ENCODE measurements around the gene USP17L22. TPM values are rescaled to one million over a fixed set of nuclear protein-coding genes. Genes with fewer than 3 reads are reported as not detected.
"Not testable (repeated sequence)": the region's sequence is repeated elsewhere in the genome, so short reads cannot be mapped to it uniquely, and the experiment has no call there.

Gene USP17L22
- polyA plus RNA-seq, 3 donors, result not detected

DNA sequence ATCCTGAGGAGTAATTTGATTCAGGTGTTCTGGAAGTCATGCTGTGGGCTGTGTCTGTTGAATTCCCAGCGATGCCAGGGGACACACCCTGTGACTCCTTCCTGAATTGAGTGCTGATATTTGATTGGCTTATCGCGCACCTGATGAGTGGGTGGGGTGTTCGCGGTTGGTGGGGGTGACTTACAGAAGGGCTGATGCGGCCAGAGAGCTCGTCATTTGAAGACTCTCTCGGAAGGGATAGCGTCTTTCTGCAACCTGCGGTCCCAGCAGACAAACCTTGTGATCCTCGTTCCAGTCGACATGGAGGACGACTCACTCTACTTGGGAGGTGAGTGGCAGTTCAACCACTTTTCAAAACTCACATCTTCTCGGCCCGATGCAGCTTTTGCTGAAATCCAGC, 33.3 kb upstream of the USP17L22 start, which contains the start of gene USP17L15:
USP17L15 (plus strand) TSS at position 301 of the 400 bp plus-strand sequence; CDS start at position 301, 0 bp downstream.
- H3K4me1 Mint-ChIP-seq; H3K36me3 ChIP-seq (replicated peaks in 1 of 2; ENCODE audit: control insufficient read depth in 1 of 2, insufficient read depth in 2 of 2, low read length in 2 of 2); H3K9ac ChIP-seq (ENCODE audit: insufficient read depth, low read length, poor library complexity, severe bottlenecking); DNase-seq; intact Hi-C loops (cut with micrococcal nuclease); H3K36me3 Mint-ChIP-seq; H3K27me3 ChIP-seq (ENCODE audit: control insufficient read depth in 2 of 2, insufficient read depth in 2 of 2, low read length in 2 of 2); H3K9me3 Mint-ChIP-seq; H3K4me2 ChIP-seq (replicated peaks; ENCODE audit: extremely low read depth, low read length, poor library complexity, severe bottlenecking); H3K4me1 ChIP-seq (ENCODE audit: control insufficient read depth in 1 of 2, insufficient read depth in 2 of 2, low read length in 2 of 2); H3K9me3 ChIP-seq (replicated peaks in 1 of 2; ENCODE audit: control insufficient read depth in 1 of 2, insufficient read depth in 1 of 2, low read length in 2 of 2); H3K4me3 ChIP-seq (replicated peaks in 1 of 3; ENCODE audit: low read depth in 2 of 3, low read length in 3 of 3); H3K27ac ChIP-seq (ENCODE audit: low read depth in 1 of 2, low read length in 2 of 2); H3K27ac Mint-ChIP-seq; H2AFZ ChIP-seq (ENCODE audit: insufficient read depth, low read depth, low read length, poor library complexity, severe bottlenecking); H3K79me2 ChIP-seq (ENCODE audit: insufficient read depth, low read length); H4K20me1 ChIP-seq (ENCODE audit: insufficient read depth, low read length); H3K27me3 Mint-ChIP-seq (ENCODE audit: low read depth in 3 of 3); H3K4me3 Mint-ChIP-seq: not testable (repeated sequence)
- no CpG with 5 or more reads among the region's 15 CpGs for WGBS (ENCODE audit: insufficient coverage)

DNA sequence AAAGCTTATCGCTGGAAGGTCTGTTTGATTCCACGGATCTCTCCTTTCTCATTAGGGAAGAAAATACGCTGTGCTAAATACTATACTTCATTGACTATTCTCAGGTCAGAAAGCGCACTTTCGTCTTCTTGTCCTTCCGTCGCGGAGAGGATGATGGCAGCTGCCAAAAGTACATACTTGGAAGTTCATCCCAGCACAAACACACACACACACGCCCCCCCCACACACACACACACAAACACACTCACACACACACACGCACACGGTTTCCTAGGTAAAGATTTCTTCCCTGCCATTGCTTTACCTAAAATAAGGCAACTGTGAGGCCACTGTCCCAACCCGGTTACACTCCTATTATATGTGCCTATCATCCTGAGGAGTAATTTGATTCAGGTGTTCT, 29.0 kb upstream of the USP17L22 start:
- H3K4me1 Mint-ChIP-seq; H3K27me3 ChIP-seq (ENCODE audit: control insufficient read depth in 2 of 2, insufficient read depth in 2 of 2, low read length in 2 of 2); H3K4me1 ChIP-seq (ENCODE audit: control insufficient read depth in 1 of 2, insufficient read depth in 2 of 2, low read length in 2 of 2); H2AFZ ChIP-seq (ENCODE audit: insufficient read depth, low read depth, low read length, poor library complexity, severe bottlenecking); H3K36me3 ChIP-seq (replicated peaks in 1 of 2; ENCODE audit: control insufficient read depth in 1 of 2, insufficient read depth in 2 of 2, low read length in 2 of 2); H3K9ac ChIP-seq (ENCODE audit: insufficient read depth, low read length, poor library complexity, severe bottlenecking); H3K36me3 Mint-ChIP-seq; H3K9me3 ChIP-seq (replicated peaks in 1 of 2; ENCODE audit: control insufficient read depth in 1 of 2, insufficient read depth in 1 of 2, low read length in 2 of 2); H3K4me3 Mint-ChIP-seq; H3K4me2 ChIP-seq (replicated peaks; ENCODE audit: extremely low read depth, low read length, poor library complexity, severe bottlenecking); H3K27me3 Mint-ChIP-seq (ENCODE audit: low read depth in 3 of 3); intact Hi-C loops (cut with micrococcal nuclease); H3K4me3 ChIP-seq (replicated peaks in 1 of 3; ENCODE audit: low read depth in 2 of 3, low read length in 3 of 3); H3K79me2 ChIP-seq (ENCODE audit: insufficient read depth, low read length); H4K20me1 ChIP-seq (ENCODE audit: insufficient read depth, low read length); H3K9me3 Mint-ChIP-seq; H3K27ac ChIP-seq (ENCODE audit: low read depth in 1 of 2, low read length in 2 of 2): not testable (repeated sequence)
- H3K27ac Mint-ChIP-seq, result peak overlapping the region in 1 of 7 donors; percentile 3
- DNase-seq, result peak in 1 of 3 donors; percentile 0
- WGBS (ENCODE audit: insufficient coverage), result no CpG with 5 or more reads among the region's 12 CpGs

DNA sequence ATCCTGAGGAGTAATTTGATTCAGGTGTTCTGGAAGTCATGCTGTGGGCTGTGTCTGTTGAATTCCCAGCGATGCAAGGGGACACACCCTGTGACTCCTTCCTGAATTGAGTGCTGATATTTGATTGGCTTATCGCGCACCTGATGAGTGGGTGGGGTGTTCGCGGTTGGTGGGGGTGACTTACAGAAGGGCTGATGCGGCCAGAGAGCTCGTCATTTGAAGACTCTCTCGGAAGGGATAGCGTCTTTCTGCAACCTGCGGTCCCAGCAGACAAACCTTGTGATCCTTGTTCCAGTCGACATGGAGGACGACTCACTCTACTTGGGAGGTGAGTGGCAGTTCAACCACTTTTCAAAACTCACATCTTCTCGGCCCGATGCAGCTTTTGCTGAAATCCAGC, 23.8 kb upstream of the USP17L22 start, which contains the start of gene USP17L17:
USP17L17 (plus strand) TSS at position 301 of the 400 bp plus-strand sequence; CDS start at position 301, 0 bp downstream.
- H3K79me2 ChIP-seq (ENCODE audit: insufficient read depth, low read length); H3K9me3 Mint-ChIP-seq; DNase-seq; H4K20me1 ChIP-seq (ENCODE audit: insufficient read depth, low read length); H3K36me3 ChIP-seq (replicated peaks in 1 of 2; ENCODE audit: control insufficient read depth in 1 of 2, insufficient read depth in 2 of 2, low read length in 2 of 2); H3K9ac ChIP-seq (ENCODE audit: insufficient read depth, low read length, poor library complexity, severe bottlenecking); H3K27ac ChIP-seq (ENCODE audit: low read depth in 1 of 2, low read length in 2 of 2); H3K27me3 Mint-ChIP-seq (ENCODE audit: low read depth in 3 of 3); H3K27me3 ChIP-seq (ENCODE audit: control insufficient read depth in 2 of 2, insufficient read depth in 2 of 2, low read length in 2 of 2); H3K36me3 Mint-ChIP-seq; H3K4me1 Mint-ChIP-seq; H3K27ac Mint-ChIP-seq; H2AFZ ChIP-seq (ENCODE audit: insufficient read depth, low read depth, low read length, poor library complexity, severe bottlenecking); H3K9me3 ChIP-seq (replicated peaks in 1 of 2; ENCODE audit: control insufficient read depth in 1 of 2, insufficient read depth in 1 of 2, low read length in 2 of 2); intact Hi-C loops (cut with micrococcal nuclease); H3K4me3 ChIP-seq (replicated peaks in 1 of 3; ENCODE audit: low read depth in 2 of 3, low read length in 3 of 3); H3K4me3 Mint-ChIP-seq; H3K4me2 ChIP-seq (replicated peaks; ENCODE audit: extremely low read depth, low read length, poor library complexity, severe bottlenecking); H3K4me1 ChIP-seq (ENCODE audit: control insufficient read depth in 1 of 2, insufficient read depth in 2 of 2, low read length in 2 of 2): not testable (repeated sequence)
- no CpG with 5 or more reads among the region's 14 CpGs for WGBS (ENCODE audit: insufficient coverage)

DNA sequence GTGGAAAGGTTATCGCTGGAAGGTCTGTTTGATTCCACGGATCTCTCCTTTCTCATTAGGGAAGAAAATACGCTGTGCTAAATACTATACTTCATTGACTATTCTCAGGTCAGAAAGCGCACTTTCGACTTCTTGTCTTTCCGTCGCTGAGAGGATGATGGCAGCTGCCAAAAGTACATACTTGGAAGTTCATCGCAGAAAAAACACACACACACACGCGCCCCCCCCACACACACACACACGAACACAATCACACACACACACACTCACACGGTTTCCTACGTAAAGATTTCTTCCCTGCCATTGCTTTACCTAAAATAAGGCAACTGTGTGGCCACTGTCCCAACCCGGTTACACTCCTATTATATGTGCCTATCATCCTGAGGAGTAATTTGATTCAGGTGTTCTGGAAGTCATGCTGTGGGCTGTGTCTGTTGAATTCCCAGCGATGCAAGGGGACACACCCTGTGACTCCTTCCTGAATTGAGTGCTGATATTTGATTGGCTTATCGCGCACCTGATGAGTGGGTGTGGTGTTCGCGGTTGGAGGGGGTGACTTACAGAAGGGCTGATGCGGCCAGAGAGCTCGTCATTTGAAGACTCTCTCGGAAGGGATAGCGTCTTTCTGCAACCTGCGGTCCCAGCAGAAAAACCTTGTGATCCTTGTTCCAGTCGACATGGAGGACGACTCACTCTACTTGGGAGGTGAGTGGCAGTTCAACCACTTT, 19.3 kb upstream of the USP17L22 start, which contains the start of gene USP17L18:
USP17L18 (plus strand) TSS at position 678 of the 728 bp plus-strand sequence; CDS start at position 678, 0 bp downstream.
- H3K9me3 ChIP-seq (replicated peaks in 1 of 2; ENCODE audit: control insufficient read depth in 1 of 2, insufficient read depth in 1 of 2, low read length in 2 of 2); H3K27me3 ChIP-seq (ENCODE audit: control insufficient read depth in 2 of 2, insufficient read depth in 2 of 2, low read length in 2 of 2); H3K36me3 Mint-ChIP-seq; H3K9ac ChIP-seq (ENCODE audit: insufficient read depth, low read length, poor library complexity, severe bottlenecking); H2AFZ ChIP-seq (ENCODE audit: insufficient read depth, low read depth, low read length, poor library complexity, severe bottlenecking); H3K9me3 Mint-ChIP-seq; H3K4me3 Mint-ChIP-seq; H3K27me3 Mint-ChIP-seq (ENCODE audit: low read depth in 3 of 3); H3K4me3 ChIP-seq (replicated peaks in 1 of 3; ENCODE audit: low read depth in 2 of 3, low read length in 3 of 3); intact Hi-C loops (cut with micrococcal nuclease); H4K20me1 ChIP-seq (ENCODE audit: insufficient read depth, low read length); H3K27ac ChIP-seq (ENCODE audit: low read depth in 1 of 2, low read length in 2 of 2); H3K79me2 ChIP-seq (ENCODE audit: insufficient read depth, low read length); H3K4me1 Mint-ChIP-seq; H3K36me3 ChIP-seq (replicated peaks in 1 of 2; ENCODE audit: control insufficient read depth in 1 of 2, insufficient read depth in 2 of 2, low read length in 2 of 2); H3K4me1 ChIP-seq (ENCODE audit: control insufficient read depth in 1 of 2, insufficient read depth in 2 of 2, low read length in 2 of 2); H3K27ac Mint-ChIP-seq; H3K4me2 ChIP-seq (replicated peaks; ENCODE audit: extremely low read depth, low read length, poor library complexity, severe bottlenecking): not testable (repeated sequence)
- WGBS (ENCODE audit: insufficient coverage), result 96% methylated on average over 4 of the region's 26 CpGs
- peak in 1 of 3 donors; percentile 0 for DNase-seq

Data from CD14-positive monocyte (primary cell).